Activated CD8-positive, alpha-beta T cell treated with anti-CD3 and anti-CD28 coated beads for 36 hours (primary cell): ENCODE measurements around the gene RPS5. TPM values are rescaled to one million over a fixed set of nuclear protein-coding genes. Genes with fewer than 3 reads are reported as not detected.
"Not testable (repeated sequence)": the region's sequence is repeated elsewhere in the genome, so short reads cannot be mapped to it uniquely, and the experiment has no call there.

Experiments
- ATAC-seq: fragments of 200-7000 bp; cut with Tn5 transposase; one replicate; pipeline ENCODE4 v1.10.0; 2021; ENCODE audit warnings: mild to moderate bottlenecking, moderate library complexity
- CTCF ChIA-PET: fragments of 350-600 bp; sonication (Branson Sonifier 250); formaldehyde crosslinking; loops from one replicate; lab custom pipeline; 2021; ENCODE audit warnings: antibody characterized with exemption; lab: Charles Lee
- POLR2A ChIA-PET: fragments of 350-600 bp; sonication (Branson Sonifier 250); formaldehyde crosslinking; loops from one replicate; lab custom pipeline; 2021; ENCODE audit warnings: antibody characterized with exemption; lab: Charles Lee
- DNase-seq: peaks from one replicate; pipeline ENCODE4 v3.0.0-alpha.2; 2020
- H3K27ac Mint-ChIP-seq: one replicate; pipeline ENCODE4 v1.8.0; 2021; ENCODE audit warnings: mild to moderate bottlenecking, mixed read lengths
- H3K27me3 Mint-ChIP-seq: one replicate; pipeline ENCODE4 v1.8.0; 2021; ENCODE audit warnings: mixed read lengths
- H3K36me3 Mint-ChIP-seq: one replicate; pipeline ENCODE4 v1.8.0; 2021; ENCODE audit warnings: low read depth, mixed read lengths
- H3K4me1 Mint-ChIP-seq: one replicate; pipeline ENCODE4 v1.8.0; 2021; ENCODE audit warnings: low read depth, mixed read lengths
- H3K4me3 Mint-ChIP-seq: one replicate; pipeline ENCODE4 v1.8.0; 2021; ENCODE audit warnings: mild to moderate bottlenecking, moderate library complexity, mixed read lengths
- H3K9me3 Mint-ChIP-seq: one replicate; pipeline ENCODE4 v1.8.0; 2021; ENCODE audit warnings: mixed read lengths
- CTCF ChIP-seq: fragments of 200-600 bp; IDR thresholded peaks from one replicate; pipeline ENCODE4 v1.8.0; 2022; ENCODE audit warnings: antibody characterized with exemption, mild to moderate bottlenecking
- intact Hi-C: fragments of 100-400 bp; cut with micrococcal nuclease; formaldehyde crosslinking; loops from one replicate; pipeline ENCODE4 v1.10.0; 2022
- total RNA-seq, 2 experiments: library from RNA; stranded (reverse); gene quantifications; one replicate each; pipeline ENCODE4 v1.2.3, GENCODE V29; 2021

RPS5 gene
- total RNA-seq, 2 experiments from 2014 or later: 1,906 to 1,936 TPM

DNA sequence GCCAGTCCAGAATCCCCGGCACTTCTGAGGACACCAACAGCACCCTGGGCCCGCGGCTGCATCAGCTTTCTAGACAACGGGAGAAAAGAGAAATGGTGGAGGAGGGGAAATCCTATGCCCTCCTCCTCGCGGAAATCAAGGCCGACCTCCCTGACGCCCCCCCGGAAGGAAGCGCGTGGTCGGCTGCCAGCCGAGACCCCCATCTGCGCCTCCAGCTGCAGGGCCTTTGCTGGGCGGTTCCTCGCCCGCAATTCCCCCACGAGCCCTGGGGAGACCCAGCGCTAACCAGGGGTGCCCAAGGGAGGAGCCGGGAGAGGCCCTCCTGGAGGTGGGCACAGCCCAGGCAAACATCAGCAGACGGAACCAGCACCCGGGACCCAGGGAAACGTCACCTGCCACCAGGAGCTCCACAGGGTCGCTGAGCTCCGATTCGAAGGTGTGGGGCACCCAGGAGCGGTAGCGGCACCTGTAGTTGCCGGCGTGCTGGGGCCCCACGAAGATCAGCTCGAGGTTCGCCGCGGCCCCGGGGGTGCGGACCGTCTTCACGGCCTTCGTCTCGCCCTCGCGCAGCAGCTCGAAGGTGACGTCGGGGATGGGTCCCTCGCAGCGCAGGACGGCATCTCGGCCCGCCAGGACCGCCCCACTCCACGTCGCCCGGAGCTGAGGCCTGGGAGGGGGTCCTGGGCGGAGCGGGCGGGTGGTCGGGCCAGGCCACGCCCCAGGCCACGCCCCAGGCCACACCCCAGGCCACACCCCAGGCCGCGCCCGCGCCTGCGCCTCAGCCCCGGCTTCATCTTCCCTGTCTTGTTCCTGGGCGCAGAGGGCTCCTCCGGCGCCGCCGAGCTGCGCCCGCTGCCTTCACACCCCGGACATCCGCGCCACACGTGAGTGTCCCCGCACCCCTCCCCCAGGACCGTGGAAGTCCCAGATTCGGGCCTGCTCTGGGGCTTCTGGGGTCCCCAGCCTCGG lies 39.8 kb upstream of the RPS5 start:
- TF ChIP-seq CTCF: no peak
- DNase-seq: peak; percentile 79
- Mint-ChIP-seq H3K4me1 (peaks cover 23% of the 10 kb centered on the region), H3K9me3 (no peaks in the 10 kb centered on the region), H3K4me3 (peak overlapping the region; percentile 96), H3K27me3 (no peaks in the 10 kb centered on the region), H3K36me3 (peaks cover 26% of the 10 kb centered on the region), H3K27ac (peak overlapping the region; percentile 84)
- intact Hi-C loops: no loop called here
- ChIA-PET POLR2A (interaction anchor here (0.6 to 4.4 kb wide), 14 partner anchors 9 to 214 kb away, joined by 3 to 30 read pairs (median 4); partner anchors contain the start of genes CHMP2A, ZBTB45, ZNF497 and ZSCAN22), CTCF (interaction anchor here (0.7 to 1.8 kb wide), 10 partner anchors 8 to 234 kb away, joined by 3 to 6 read pairs (median 3); partner anchors contain the start of genes ZNF497 and ZSCAN22)
- ATAC-seq: peak; percentile 96

DNA sequence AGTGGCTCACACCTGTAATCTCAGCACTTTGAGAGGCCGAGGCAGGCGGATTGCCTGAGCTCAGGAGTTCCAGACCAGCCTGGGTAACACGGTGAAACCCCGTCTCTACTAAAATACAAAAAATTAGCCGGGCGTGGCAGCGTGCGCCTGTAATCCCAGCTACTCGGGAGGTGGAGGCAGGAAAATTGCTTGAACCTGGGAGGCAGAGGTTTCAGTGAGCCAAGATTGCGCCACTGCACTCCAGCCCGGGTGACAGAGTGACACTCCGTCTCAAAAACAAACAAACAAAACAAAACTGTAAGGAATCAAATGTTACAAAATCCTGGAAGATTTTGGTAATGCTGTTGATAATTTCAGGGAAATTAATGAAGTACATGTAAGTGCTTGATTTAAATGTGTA lies 39.0 kb upstream of the RPS5 start:
- peaks cover 27% of the 10 kb centered on the region for H3K36me3 Mint-ChIP-seq
- POLR2A ChIA-PET: interaction anchor here (0.7 to 4.4 kb wide), 10 partner anchors 8 to 206 kb away, joined by 3 to 30 read pairs (median 6); partner anchors contain the start of genes CHMP2A, ZNF497 and ZSCAN22
- H3K9me3 Mint-ChIP-seq, ATAC-seq, intact Hi-C loops, H3K27me3 Mint-ChIP-seq: not testable (repeated sequence)
- H3K27ac Mint-ChIP-seq: peak overlapping the region; percentile 84
- CTCF ChIA-PET: interaction anchor here (1.2 kb wide), 1 partner anchor 15 kb away, joined by 3 read pairs; no protein-coding TSS in a partner anchor
- H3K4me3 Mint-ChIP-seq: peak overlapping the region; percentile 96
- H3K4me1 Mint-ChIP-seq: peaks cover 23% of the 10 kb centered on the region
- DNase-seq: peak; percentile 27

GRCh38 chr19:58349590-58349989 lies 37.5 kb upstream of the RPS5 start:
- Mint-ChIP-seq H3K4me1 (peaks cover 23% of the 10 kb centered on the region), H3K27ac (peak overlapping the region; percentile 63), H3K4me3 (peak overlapping the region; percentile 24), H3K27me3 (no peaks in the 10 kb centered on the region), H3K36me3 (peaks cover 24% of the 10 kb centered on the region), H3K9me3 (no peaks in the 10 kb centered on the region)
- intact Hi-C loops: no loop called here
- no peak for TF ChIP-seq CTCF
- DNase-seq: no peak
- CTCF ChIA-PET: no interaction called here
- POLR2A ChIA-PET: interaction anchor here (0.7 to 4.4 kb wide), 4 partner anchors 9 to 206 kb away, joined by 3 to 30 read pairs (median 3); partner anchors contain the start of gene ZNF497
- no peak for ATAC-seq

DNA sequence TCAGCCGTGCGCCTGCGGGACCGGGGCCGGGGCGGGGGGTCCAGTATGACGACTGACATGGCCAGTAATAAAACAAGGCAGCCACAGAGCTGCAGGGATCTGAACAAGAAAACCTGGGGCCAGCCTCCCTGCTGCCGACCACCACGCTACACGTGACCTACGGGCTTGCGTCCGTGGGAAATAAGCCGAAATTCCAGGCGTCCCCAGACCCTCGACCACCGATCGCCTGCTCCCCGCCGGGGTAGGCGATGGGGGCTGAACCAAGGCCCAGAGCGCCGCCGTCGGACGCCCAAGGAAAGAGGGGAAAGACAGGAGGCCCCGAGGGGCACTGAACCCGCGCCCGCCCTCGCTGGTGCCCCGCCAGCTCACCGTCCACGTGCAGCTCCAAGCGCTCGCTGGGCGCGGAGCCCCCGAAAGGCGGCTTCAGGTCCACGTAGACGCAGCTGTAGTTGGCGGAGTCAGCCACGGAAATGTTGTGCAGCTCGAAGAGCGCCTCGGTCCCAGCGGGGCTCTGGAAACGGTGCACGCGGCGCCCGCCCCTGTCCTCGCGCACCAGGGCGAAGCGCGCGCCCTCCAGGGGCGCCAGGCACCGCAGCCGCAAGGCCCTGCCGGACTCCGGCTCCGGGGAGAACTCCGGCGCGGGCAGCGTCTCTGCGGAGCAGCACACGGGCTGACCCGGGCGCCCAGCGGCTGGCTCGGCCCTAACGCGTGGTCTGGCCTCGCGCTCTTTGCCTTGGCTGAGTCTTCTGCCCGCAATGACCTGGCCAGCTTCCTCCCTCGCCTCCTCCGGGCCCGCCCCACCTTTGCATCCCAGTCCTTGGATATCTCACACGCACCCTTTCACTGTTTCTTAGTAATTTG lies 36.8 kb upstream of the RPS5 start:
- ChIA-PET POLR2A (interaction anchor here (0.6 to 4.4 kb wide), 5 partner anchors 10 to 518 kb away, joined by 3 to 30 read pairs (median 3); partner anchors contain the start of gene ZNF497), CTCF (no interaction called here)
- DNase-seq (no peak), ATAC-seq (no peak)
- peaks cover 24% of the 10 kb centered on the region for H3K36me3 Mint-ChIP-seq
- no peak for TF ChIP-seq CTCF
- intact Hi-C loops: no loop called here
- peaks cover 25% of the 10 kb centered on the region for H3K4me1 Mint-ChIP-seq
- no peaks in the 10 kb centered on the region for H3K9me3 Mint-ChIP-seq
- no peaks in the 10 kb centered on the region for H3K27me3 Mint-ChIP-seq
- H3K4me3 Mint-ChIP-seq: no peak overlapping the region
- no peak overlapping the region for H3K27ac Mint-ChIP-seq
